Left renal cortex interstitium (tissue), 4 donors: Measurements from ENCODE around the gene NHP2. TPM values are rescaled to one million over a fixed set of nuclear protein-coding genes. Genes with fewer than 3 reads are reported as not detected.
A peak's percentile ranks its signal among the peaks of the same experiment; 100 is the strongest.
"Not testable (repeated sequence)": the region's sequence is repeated elsewhere in the genome, so short reads cannot be mapped to it uniquely, and the experiment has no call there.

Source experiments
- DNase-seq, 4 donors: peaks; one replicate each; pipeline ENCODE4 v3.0.0-alpha.2; 2013; ENCODE audit warnings: low read depth in 4 of 4, low spot score in 2 of 4, missing footprints in 1 of 4
- polyA plus RNA-seq, 4 donors: library from polyadenylated mRNA; unstranded; fragments of 120-200 nt; gene quantifications; one replicate each; pipeline ENCODE4 v1.2.1, GENCODE V29; 2013; ENCODE audit not compliant: insufficient read length in 4 of 4

Gene NHP2
- polyA plus RNA-seq = 100 to 1,000 TPM in 3 of 4 donors, 10 to 100 TPM in 1; 98.0 to 144 (median 110) TPM

DNA sequence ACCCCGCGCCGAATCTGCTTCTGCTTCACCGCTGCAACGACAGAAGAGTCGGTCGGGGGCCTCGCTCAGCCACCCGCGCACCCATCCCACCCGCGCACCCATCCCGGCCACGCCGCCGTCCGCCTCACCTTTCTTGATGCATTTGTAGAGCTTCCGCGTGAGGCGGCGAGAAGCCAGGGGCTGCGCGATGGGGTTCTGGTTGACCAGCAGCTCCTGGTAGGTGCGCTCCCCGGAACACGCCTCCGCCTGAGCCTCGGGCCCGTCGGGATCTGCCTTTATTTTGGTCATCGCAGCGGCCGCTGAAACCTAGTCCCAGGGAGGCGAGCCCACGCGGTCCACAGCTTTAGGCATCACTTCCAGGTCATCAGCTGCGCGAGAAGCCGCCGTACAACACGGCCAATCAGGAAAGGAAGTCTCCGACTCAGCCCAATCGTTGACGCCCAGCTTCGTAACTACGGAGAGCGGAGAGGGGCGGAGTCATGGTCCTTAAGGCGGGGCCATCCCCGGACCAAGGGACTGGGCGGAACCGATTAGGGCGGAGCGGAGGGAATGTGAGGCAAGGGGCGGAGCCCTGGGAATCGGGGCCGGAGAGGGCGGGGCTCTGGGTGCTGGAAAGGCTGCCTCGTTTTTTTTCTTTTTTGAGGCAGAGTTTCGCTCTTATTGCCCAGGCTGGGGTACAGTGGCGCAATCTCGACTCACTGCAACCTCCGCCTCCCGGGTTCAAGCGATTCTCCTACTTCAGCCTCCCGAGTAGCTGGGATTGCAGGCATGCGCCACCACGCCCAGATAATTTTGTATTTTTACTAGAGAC is at the start of gene NHP2:
Gene NHP2, minus strand, starts transcription at position 356 of the 811 bp plus-strand sequence. Its CDS starts 68 bp downstream, at position 288.
- DNase-seq = peak; percentile 91 to 99 (median 98)

DNA sequence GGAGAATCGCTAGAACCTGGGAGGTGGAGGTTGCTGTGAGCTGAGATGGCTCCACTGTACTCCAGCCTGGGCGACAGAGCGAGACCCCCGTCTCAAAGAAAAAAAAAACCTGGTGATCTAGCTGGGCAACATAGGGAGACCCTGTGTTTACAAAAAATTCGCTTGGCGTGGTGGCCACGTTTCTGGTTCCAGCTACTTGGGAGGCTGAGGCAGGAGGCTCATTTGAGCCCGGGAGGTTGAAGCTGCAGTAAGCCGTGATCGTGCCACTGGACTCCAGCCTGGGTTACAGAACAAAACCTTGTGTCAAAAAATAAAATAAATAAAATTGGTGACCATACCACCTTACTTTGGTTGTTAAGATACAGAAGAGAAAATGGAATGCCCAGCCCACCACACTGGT is 48.9 kb upstream of the NHP2 start:
- DNase-seq = no peak

DNA sequence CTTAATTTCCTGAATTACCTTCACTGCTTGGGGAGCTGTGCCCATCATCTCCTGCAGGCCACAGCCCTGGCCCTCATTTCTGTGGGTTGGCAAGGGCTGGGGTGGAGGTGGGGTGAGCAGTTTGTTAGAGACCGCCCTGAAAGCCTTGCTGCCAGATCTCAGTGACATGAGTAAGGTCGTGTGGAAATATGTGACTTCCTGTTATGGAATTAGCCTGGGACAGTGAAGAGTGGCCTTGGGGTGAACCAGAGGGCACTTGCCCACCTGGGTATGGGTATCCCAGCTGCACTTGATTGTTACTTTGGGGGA is 48.2 kb upstream of the NHP2 start:
- DNase-seq = no peak

DNA sequence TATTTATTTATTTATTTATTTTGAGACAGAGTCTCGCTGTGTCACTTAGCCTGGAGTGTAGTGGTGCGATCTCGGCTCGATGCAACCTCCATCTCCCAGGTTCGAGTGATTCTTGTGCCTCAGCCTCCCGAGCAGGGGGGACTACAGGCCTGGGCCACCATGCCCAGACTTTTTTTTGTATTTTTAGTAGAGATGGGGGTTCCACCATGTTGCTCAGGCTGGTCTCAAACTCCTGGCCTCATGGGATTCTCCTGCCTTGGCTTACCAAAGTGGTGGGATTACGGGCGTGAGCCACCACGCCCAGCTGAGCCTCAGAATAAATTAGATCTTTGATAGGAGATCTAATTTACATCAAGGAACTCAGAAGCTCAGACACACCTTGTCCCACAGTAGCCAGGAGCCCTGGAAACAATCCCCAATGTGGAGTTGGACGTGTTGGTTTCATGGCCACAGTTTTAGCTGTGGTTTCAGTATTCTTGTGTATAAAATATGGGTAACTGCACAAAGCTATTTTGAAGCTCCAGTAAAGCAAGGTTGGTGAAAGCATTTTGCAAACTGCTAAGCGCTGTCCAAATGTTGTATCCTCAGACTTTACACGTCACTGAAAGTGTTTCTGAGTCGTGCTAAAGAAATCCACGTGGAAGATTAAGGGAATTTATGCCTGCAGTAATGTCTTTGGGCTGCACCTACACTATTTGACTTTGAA is 47.7 kb upstream of the NHP2 start:
- no peak for DNase-seq

- no peak for DNase-seq
These were observed 46.1 kb upstream of the NHP2 start for GRCh38 chr5:178199581-178200434.

DNA sequence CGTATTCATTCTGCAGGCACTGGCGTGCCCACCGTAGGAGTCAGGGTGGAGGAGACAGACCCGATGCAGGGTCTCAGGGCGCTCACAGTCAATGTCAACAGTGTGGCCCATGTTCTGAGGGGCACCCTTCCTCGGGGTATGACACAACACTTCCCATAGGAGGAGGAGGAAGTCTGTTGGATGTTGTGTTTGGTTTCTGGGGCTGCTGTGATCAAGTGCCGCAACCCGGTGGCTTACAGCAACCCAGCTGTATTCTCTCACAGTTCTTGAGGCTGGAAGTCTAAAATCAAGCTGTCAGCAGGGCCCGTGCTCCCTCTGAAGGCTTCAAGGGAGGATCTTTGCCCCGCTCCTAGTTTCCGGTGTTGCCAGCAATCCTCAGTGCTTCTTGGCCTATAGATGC is 45.0 kb upstream of the NHP2 start:
- no peak for DNase-seq

DNA sequence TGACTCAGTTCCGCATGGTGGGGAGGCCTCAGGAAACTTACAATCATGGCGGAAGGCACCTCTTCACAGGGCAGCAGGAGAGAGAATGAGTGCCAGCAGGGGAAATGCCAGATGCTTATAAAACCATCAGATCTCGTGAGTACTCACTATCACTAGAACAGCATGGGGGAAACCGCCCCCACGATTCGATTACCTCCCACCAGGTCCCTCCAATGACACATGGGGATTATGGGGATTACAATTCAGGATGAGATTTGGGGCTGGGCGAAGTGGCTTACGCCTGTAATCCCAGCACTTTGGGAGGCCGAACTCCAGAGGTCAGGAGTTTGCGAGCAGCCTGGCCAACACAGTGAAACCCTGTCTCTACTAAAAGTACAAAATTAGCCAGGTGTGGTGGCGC is 44.5 kb upstream of the NHP2 start:
- not testable (repeated sequence) for DNase-seq

DNA sequence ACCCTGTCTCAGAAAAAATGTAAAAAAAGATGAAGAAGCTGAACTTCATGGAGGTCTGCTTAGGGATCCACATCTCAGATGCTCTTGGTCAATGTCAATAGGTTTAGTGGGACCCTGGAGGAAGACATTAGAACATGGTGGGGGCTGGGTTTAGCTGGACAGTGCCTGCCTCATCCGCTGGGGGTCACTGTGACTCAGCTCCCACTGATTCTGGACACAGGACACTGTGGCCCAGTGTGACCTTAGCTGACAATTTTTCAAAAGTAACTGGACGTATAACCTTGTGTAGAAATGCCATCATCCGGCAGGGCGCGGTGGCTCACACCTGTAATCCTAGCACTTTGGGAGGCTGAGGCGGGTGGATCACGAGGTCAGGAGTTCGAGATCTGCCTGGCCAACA is 43.3 kb upstream of the NHP2 start:
- DNase-seq = no peak

DNA sequence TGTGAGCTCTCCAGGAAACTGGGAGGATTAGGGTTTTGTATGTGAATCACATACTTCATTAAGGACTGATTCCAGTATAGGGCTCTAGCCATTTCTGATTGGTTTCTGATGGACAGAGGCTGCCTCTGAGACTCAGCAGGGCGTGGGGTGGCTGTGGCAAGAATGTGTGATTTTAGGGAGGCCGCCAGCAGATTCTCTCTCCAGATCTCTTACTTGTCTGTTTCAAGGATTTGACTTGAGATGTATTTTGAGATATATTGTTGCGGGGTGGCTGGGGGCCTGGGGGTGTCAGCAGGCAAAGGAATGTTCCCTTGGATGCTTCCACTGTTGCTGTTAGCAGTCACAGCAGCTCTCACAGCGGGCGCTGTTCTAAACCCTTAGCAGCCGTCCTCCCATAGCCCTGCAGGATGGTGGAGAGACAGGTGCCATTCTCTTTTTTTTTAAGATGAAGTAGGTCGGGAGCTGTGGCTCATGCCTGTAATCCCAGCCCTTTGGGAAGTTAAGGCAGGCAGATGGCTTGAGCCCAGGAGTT is 42.7 kb upstream of the NHP2 start:
- no peak for DNase-seq

DNA sequence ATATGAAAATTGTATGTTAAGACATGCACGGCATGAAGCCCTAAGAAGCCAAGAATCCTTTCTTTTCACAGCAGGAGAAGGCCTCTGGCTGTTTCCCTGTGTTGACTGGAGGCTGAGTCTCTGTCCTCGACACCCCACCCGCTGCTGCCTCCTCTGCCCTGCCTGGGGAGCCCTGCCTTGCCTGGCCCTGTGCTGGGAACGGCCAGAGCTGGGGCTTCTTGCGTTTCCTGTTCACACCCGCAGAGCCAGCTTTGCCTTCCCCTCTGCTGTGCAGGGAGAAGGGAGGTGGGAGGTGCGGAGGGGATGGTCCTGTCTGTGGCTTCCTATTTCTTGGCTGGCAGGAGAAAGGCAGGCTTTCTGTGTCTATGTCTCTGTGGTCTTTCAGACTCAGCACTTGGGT is 40.3 kb upstream of the NHP2 start:
- no peak for DNase-seq

DNA sequence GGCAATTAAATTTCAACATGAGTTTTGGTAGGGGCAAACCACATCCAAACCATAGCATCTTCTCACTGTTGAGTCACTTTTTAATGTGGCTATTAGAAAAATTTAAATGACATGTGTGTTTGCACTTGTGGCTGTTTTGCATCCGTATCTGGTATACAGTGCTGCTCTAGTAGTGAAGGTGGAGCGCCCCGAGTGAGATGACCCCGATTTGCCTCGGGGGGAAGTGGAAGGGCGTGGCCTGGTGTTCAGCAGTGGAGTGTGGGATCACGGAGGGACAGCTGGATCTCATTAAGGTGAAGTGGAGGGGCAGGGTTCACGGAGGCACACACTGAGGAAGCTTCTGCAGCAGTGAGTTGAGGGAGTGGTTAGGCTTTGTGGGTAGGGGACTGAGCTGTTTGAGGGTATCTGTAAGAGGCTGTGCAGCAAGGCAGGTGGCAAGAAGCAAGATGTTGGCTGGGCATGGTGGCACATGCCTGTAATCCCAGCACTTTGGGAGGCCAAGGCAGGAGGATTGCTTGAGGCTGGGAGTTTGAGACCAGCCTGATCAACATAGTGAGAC is 39.6 kb upstream of the NHP2 start:
- DNase-seq = no peak

GRCh38 chr5:178192787-178193186 is 39.1 kb upstream of the NHP2 start:
- no peak for DNase-seq

- DNase-seq = no peak
These were observed 38.6 kb upstream of the NHP2 start for GRCh38 chr5:178192244-178192643.

GRCh38 chr5:178191661-178192060 is 38.0 kb upstream of the NHP2 start:
- DNase-seq = no peak

- no peak for DNase-seq
These were observed 35.7 kb upstream of the NHP2 start for GRCh38 chr5:178189433-178189832.

DNA sequence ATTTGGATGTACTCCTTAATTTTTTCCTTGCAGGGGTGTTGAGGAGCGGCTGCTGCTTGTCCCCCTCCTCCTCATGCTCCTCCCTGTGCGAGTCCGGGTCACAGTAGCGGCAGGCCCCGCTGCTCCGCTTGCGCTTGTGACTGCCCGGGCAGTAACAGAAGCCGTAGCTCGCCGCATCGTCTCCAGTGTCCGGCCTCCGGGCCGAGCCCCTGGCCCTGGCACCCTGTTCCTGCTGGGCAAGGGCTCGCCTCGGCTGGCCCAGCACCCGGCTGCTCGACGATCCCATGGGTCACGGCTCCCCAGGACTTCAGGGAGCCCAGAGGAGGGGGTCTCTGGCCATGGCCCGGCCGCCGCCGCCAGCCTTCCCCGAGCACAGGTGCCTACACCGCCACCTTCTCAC is 33.3 kb upstream of the NHP2 start, which contains the start of gene GMCL2:
Gene GMCL2, minus strand, starts transcription at position 358 of the 400 bp plus-strand sequence. Its CDS starts 72 bp downstream, at position 286.
- DNase-seq = no peak

DNA sequence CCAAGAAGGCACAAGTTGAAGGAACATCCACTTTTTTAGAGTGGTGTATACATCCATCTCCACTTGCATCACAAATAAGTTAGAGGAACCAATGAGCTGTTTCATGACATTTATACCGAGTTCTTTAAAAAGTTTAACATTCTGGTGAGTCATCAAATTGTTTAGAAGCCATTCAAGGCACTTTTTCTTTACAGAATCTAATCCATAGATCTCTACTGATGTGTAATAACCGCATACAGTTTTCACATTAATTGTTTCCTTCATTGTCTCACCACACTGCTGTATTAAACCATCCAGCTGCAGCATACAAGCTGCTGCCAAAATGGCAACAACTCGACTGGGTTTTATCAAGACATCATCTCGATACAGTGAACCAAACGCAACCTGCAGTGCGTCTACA is 32.7 kb upstream of the NHP2 start:
- DNase-seq = no peak

GRCh38 chr5:178182158-178182876 is 28.6 kb upstream of the NHP2 start:
- no peak for DNase-seq

- DNase-seq = no peak
These were observed 26.6 kb upstream of the NHP2 start for GRCh38 chr5:178180141-178180863.
